Adipocyte (in vitro differentiated cells): Measurements from ENCODE around the gene CTDP1.

Experiments
- DNase-seq: peaks from one replicate; pipeline ENCODE4 v3.0.0-alpha.2; 2015; ENCODE audit warnings: low read depth
- H3K27me3 ChIP-seq: replicated peaks from 2 replicates; pipeline ENCODE4 v1.7.0; 2013; ENCODE audit warnings: mild to moderate bottlenecking, low read length, moderate library complexity; ENCODE audit not compliant: control insufficient read depth, insufficient read depth
- H3K36me3 ChIP-seq: 2 replicates; pipeline ENCODE4 v1.7.0; 2013; ENCODE audit warnings: low read length, mild to moderate bottlenecking, moderate library complexity; ENCODE audit not compliant: control insufficient read depth, insufficient read depth, severe bottlenecking
- H3K4me1 ChIP-seq: 2 replicates; pipeline ENCODE4 v1.7.0; 2013; ENCODE audit warnings: mild to moderate bottlenecking, low read length, moderate library complexity; ENCODE audit not compliant: control insufficient read depth, insufficient read depth
- H3K4me3 ChIP-seq: 2 replicates; pipeline ENCODE4 v1.7.0; 2013; ENCODE audit warnings: mild to moderate bottlenecking, low read length, moderate library complexity
- H3K9ac ChIP-seq: 2 replicates; pipeline ENCODE4 v1.7.0; 2013; ENCODE audit warnings: mild to moderate bottlenecking, low read length, moderate library complexity
- H3K9me3 ChIP-seq: 2 replicates; pipeline ENCODE4 v1.7.0; 2013; ENCODE audit warnings: mild to moderate bottlenecking, low read length, moderate library complexity; ENCODE audit not compliant: control insufficient read depth

Gene CTDP1

GRCh38 chr18:79679552-79680099 is at the start of gene CTDP1:
Gene CTDP1 (plus strand): TSS chr18:79679803. CDS start chr18:79679948, 145 bp downstream.
- Histone ChIP-seq H3K27me3 (no peaks in the 10 kb centered on the region), H3K4me1 (peaks cover 26% of the 10 kb centered on the region), H3K9me3 (no peaks in the 10 kb centered on the region), H3K36me3 (no peaks in the 10 kb centered on the region), H3K9ac (peak within 1 kb of the TSS; percentile 95), H3K4me3 (peak within 1 kb of the TSS; percentile 90)
- DNase-seq: peak; percentile 97

- no peak for DNase-seq
- no peaks in the 10 kb centered on the region for H3K9me3 ChIP-seq
- no peaks in the 10 kb centered on the region for H3K36me3 ChIP-seq
- H3K4me3 ChIP-seq: no peak overlapping the region
- no peak overlapping the region for H3K9ac ChIP-seq
- peaks cover 44% of the 10 kb centered on the region for H3K27me3 ChIP-seq
- no peaks in the 10 kb centered on the region for H3K4me1 ChIP-seq
These were observed 49.1 kb upstream of the CTDP1 start for GRCh38 chr18:79630281-79631095.

GRCh38 chr18:79631096-79631507 is 48.5 kb upstream of the CTDP1 start:
- Histone ChIP-seq H3K27me3 (peaks cover 38% of the 10 kb centered on the region), H3K4me1 (no peaks in the 10 kb centered on the region), H3K4me3 (no peak overlapping the region), H3K9ac (no peak overlapping the region), H3K9me3 (no peaks in the 10 kb centered on the region), H3K36me3 (no peaks in the 10 kb centered on the region)
- no peak for DNase-seq

- H3K4me1 ChIP-seq: no peaks in the 10 kb centered on the region
- no peaks in the 10 kb centered on the region for H3K9me3 ChIP-seq
- H3K36me3 ChIP-seq: no peaks in the 10 kb centered on the region
- no peak for DNase-seq
- no peak overlapping the region for H3K9ac ChIP-seq
- peaks cover 30% of the 10 kb centered on the region for H3K27me3 ChIP-seq
- no peak overlapping the region for H3K4me3 ChIP-seq
These were observed 47.7 kb upstream of the CTDP1 start for GRCh38 chr18:79631761-79632446.

GRCh38 chr18:79632765-79633164 is 46.8 kb upstream of the CTDP1 start:
- no peak for DNase-seq
- Histone ChIP-seq H3K4me1 (no peaks in the 10 kb centered on the region), H3K4me3 (no peak overlapping the region), H3K27me3 (peaks cover 33% of the 10 kb centered on the region), H3K9me3 (no peaks in the 10 kb centered on the region), H3K9ac (no peak overlapping the region), H3K36me3 (no peaks in the 10 kb centered on the region)

- no peaks in the 10 kb centered on the region for H3K9me3 ChIP-seq
- H3K36me3 ChIP-seq: no peaks in the 10 kb centered on the region
- H3K4me1 ChIP-seq: no peaks in the 10 kb centered on the region
- H3K9ac ChIP-seq: no peak overlapping the region
- no peak for DNase-seq
- no peak overlapping the region for H3K4me3 ChIP-seq
- H3K27me3 ChIP-seq: peaks cover 27% of the 10 kb centered on the region
These were observed 45.4 kb upstream of the CTDP1 start for GRCh38 chr18:79634186-79634585.

- Histone ChIP-seq H3K9me3 (no peaks in the 10 kb centered on the region), H3K4me3 (no peak overlapping the region), H3K4me1 (no peaks in the 10 kb centered on the region), H3K36me3 (no peaks in the 10 kb centered on the region), H3K27me3 (peaks cover 27% of the 10 kb centered on the region), H3K9ac (no peak overlapping the region)
- no peak for DNase-seq
These were observed 44.8 kb upstream of the CTDP1 start for GRCh38 chr18:79634593-79635426.

- DNase-seq: no peak
- H3K4me3 ChIP-seq: no peak overlapping the region
- no peak overlapping the region for H3K9ac ChIP-seq
- H3K9me3 ChIP-seq: no peaks in the 10 kb centered on the region
- H3K27me3 ChIP-seq: peaks cover 27% of the 10 kb centered on the region
- H3K36me3 ChIP-seq: no peaks in the 10 kb centered on the region
- H3K4me1 ChIP-seq: no peaks in the 10 kb centered on the region
These were observed 44.2 kb upstream of the CTDP1 start for GRCh38 chr18:79635427-79635726.

- Histone ChIP-seq H3K9me3 (no peaks in the 10 kb centered on the region), H3K36me3 (no peaks in the 10 kb centered on the region), H3K4me1 (no peaks in the 10 kb centered on the region), H3K9ac (no peak overlapping the region), H3K27me3 (peaks cover 36% of the 10 kb centered on the region), H3K4me3 (no peak overlapping the region)
- no peak for DNase-seq
These were observed 42.3 kb upstream of the CTDP1 start for GRCh38 chr18:79637181-79637920.

- H3K4me3 ChIP-seq: no peak overlapping the region
- H3K4me1 ChIP-seq: no peaks in the 10 kb centered on the region
- no peak overlapping the region for H3K9ac ChIP-seq
- no peaks in the 10 kb centered on the region for H3K9me3 ChIP-seq
- H3K27me3 ChIP-seq: peaks cover 39% of the 10 kb centered on the region
- no peak for DNase-seq
- no peaks in the 10 kb centered on the region for H3K36me3 ChIP-seq
These were observed 41.4 kb upstream of the CTDP1 start for GRCh38 chr18:79637921-79638909.
